Activated naive CD4-positive, alpha-beta T cell treated with anti-CD3 and anti-CD28 coated beads, Interleukin-2, amount 50 U/mL, for 16 hours (primary cell): Measurements from ENCODE around the gene RAB39A.

Experiments
- DNase-seq: peaks from one replicate; pipeline ENCODE4 v3.0.0-alpha.2; 2020

The RAB39A gene

GRCh38 chr11:107963091-107963490 lies 34.8 kb downstream of the RAB39A start:
- DNase-seq: no peak

- DNase-seq: no peak
Observed at GRCh38 chr11:107969219-107969618, 41.0 kb downstream of the RAB39A start.

- DNase-seq: no peak
Observed at GRCh38 chr11:107970049-107970448, 41.8 kb downstream of the RAB39A start.

- no peak for DNase-seq
Observed at GRCh38 chr11:107973641-107974040, 45.4 kb downstream of the RAB39A start.

GRCh38 chr11:107988397-107989158 lies 60.3 kb downstream of the RAB39A start:
- DNase-seq: no peak

GRCh38 chr11:107991868-107992414 lies 63.7 kb downstream of the RAB39A start:
- no peak for DNase-seq

- no peak for DNase-seq
Observed at GRCh38 chr11:107996006-107996776, 67.9 kb downstream of the RAB39A start.

- DNase-seq: no peak
Observed at GRCh38 chr11:107998761-107999160, 70.5 kb downstream of the RAB39A start.

GRCh38 chr11:107999759-108000455 lies 71.7 kb downstream of the RAB39A start:
- DNase-seq: peak; percentile 29

- no peak for DNase-seq
Observed at GRCh38 chr11:108002476-108002875, 74.2 kb downstream of the RAB39A start.

GRCh38 chr11:108003623-108004022 lies 75.4 kb downstream of the RAB39A start:
- no peak for DNase-seq

GRCh38 chr11:108007819-108008218 lies 79.6 kb downstream of the RAB39A start:
- no peak for DNase-seq

- peak; percentile 93 for DNase-seq
Observed at GRCh38 chr11:108008656-108009496, 80.6 kb downstream of the RAB39A start, which contains the start of gene CUL5. Gene CUL5, plus strand, starts transcription at chr11:108008898. Its CDS starts 451 bp downstream, at chr11:108009349.

GRCh38 chr11:108009497-108010370 lies 81.5 kb downstream of the RAB39A start:
- DNase-seq: no peak

GRCh38 chr11:108012139-108012725 lies 84.0 kb downstream of the RAB39A start:
- no peak for DNase-seq
